D721Med (cell line): ENCODE results near the gene FOXP1.

Experiments
- DNase-seq: peaks from one replicate; pipeline ENCODE4 v3.0.0; 2011; ENCODE audit warnings: low spot score; ENCODE audit not compliant: insufficient read length
- FAIRE-seq: peaks from 2 replicates; lab custom pipeline; 2011; peaks lifted over from hg19 to GRCh38; lab: Jason Lieb, UNC
- TF ChIP-seq, protein P1 (sequence below): IDR thresholded peaks from 2 replicates; pipeline ENCODE4 v1.5.1; 2012; ENCODE audit warnings: mild to moderate bottlenecking, control low read depth; ENCODE audit not compliant: insufficient read depth; ENCODE audit errors: missing control alignments

FOXP1 gene

DNA sequence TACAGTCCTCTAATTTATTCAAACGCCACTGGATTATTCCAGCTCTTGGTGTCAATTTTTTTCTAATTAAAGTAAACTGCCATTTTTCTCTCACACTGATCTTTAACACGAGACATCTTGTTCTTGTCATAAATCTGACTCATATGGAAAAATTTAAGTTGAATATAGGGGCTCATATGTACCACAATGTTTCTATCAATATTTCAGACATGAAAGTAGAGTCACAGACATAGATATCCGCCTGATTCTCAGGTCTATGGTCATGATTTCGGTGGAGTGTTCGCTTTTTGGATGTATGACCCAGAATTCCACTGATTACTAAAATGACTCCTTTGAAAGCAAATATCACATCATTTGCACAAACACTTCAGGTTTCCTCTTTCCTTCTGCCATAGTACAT is 552.8 kb downstream of the FOXP1 start:
- TF ChIP-seq, protein P1, sequence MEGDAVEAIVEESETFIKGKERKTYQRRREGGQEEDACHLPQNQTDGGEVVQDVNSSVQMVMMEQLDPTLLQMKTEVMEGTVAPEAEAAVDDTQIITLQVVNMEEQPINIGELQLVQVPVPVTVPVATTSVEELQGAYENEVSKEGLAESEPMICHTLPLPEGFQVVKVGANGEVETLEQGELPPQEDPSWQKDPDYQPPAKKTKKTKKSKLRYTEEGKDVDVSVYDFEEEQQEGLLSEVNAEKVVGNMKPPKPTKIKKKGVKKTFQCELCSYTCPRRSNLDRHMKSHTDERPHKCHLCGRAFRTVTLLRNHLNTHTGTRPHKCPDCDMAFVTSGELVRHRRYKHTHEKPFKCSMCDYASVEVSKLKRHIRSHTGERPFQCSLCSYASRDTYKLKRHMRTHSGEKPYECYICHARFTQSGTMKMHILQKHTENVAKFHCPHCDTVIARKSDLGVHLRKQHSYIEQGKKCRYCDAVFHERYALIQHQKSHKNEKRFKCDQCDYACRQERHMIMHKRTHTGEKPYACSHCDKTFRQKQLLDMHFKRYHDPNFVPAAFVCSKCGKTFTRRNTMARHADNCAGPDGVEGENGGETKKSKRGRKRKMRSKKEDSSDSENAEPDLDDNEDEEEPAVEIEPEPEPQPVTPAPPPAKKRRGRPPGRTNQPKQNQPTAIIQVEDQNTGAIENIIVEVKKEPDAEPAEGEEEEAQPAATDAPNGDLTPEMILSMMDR, result no peak
- no peak for DNase-seq
- FAIRE-seq, result no peak

DNA sequence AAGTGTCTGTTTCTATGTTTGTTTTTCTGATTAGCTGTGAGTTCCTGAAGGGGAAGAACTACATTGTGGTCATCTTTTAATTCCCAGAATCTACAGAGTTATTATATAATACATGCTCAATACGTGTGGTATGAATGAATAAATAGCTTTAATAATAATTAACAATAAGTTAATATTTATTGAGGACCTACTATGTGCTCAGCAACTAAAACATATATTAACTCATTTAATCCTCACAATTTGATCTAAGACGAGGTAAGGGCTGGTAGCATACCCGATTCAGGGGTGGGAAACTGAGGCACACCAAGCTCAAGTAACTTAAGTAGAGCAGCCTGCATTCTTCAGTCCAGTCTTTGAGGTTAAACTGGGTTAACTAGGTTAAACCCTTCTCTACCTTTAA is 553.8 kb downstream of the FOXP1 start:
- TF ChIP-seq, protein P1, result no peak
- FAIRE-seq (no peak), DNase-seq (no peak)

DNA sequence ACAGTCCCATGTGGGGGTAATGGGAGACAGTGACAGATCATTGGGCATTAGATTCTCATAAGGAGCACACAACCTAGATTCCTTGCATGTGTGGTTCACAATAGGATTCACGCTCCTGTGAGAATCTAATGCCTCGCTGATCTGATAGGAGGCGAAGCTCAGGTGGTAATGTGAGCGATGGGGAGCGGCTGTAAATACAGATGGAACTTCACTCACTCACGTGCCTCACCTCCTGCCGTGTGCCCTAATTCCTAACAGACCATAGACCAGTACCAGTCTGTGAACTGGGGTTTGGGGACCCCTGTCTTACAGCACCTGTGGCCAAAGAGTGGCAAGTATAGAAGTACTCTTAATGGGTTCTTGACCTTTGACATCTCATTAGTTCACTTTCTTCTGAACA is 554.7 kb downstream of the FOXP1 start:
- DNase-seq (no peak), FAIRE-seq (no peak)
- TF ChIP-seq, protein P1, result no peak

DNA sequence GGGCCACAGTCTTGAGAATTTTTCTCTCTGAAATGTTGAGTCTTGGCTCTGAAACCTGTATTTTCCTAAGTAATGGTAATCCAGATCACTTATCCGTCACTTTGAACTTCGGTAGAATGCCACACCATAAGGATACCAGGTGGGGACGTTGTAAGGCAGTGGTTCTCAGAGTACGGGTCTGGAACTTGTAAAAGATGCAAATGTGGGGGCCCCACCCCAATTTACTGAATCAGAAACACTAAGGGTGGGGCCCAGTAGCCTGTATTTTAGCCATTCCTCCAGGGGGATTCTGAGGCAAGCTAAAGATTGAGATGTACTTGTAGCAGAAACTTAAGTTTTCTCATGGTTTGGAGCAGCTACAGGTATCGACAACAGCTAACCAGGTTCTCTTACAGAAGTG is 555.3 kb downstream of the FOXP1 start:
- no peak for FAIRE-seq
- no peak for DNase-seq
- TF ChIP-seq, protein P1, result no peak

DNA sequence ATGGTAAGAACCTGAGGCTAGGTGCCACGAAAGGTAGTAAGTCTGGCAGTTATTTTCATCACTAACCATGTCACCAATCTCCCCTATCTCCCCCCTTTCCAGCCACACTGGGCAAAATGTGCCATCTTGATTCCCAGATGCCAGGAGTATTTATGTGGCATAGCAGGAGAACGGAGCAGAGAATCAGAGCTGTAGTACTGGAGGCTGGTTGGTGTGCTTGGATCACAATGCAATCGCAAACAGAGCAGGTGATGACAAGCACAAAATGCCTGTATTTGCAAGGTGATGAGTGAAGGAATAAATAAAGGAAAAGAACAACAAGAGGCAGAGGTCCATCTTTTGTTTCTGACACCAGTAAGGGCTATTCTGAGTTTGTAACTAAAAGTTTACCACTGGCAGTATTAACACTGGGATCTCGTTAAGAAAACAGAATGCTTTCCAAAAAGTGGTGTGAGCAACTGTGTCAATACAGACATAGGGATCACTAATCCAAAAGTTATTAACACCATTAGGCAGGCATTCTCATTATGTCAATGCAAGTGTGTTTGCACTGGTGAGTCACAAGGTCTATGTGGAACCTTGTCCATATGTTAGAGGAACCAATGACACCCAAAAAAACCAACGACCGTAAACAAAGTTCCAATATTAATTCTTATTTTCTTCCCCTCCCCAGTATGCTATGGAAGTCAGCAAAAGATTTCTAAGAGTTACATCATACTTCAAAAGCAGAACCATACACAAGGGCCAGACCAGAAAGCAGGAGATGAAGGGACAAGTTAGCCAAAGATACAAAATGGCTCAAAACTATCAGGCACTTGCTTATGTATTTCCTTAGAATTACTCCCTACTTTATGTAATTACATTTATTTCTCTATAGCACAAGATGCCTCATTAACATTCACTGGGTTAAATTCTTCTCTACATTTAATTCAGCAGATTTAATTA is 556.6 kb downstream of the FOXP1 start:
- TF ChIP-seq, protein P1, result no peak
- DNase-seq (no peak), FAIRE-seq (no peak)

DNA sequence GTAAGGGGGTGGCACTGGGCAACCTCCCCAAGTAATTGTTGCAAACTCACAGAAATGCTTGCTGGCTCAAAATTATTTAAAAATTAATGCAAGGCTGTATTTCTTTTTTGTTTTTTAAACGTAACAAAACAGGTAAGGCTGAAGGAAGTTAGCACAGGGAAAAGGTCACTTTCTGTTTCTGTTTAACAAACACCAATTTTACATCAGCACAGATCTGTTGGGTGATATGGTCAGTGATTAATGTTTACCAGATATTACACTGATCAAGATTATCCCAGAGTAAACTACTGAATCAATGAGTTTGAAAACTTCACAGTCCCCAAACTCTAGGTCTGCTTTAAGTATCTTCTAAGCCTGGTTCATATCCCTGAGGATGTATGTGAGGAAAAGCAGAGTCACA is 558.0 kb downstream of the FOXP1 start:
- no peak for FAIRE-seq

More for the DNA sequence above, 558.0 kb downstream of the FOXP1 start:
- TF ChIP-seq, protein P1, result no peak
- no peak for DNase-seq
